ENCODE results near the gene ILF2. TPM values are rescaled to one million over a fixed set of nuclear protein-coding genes. Genes with fewer than 3 reads are reported as not detected.

ILF2 gene
- polyA plus RNA-seq, 1 experiment: 326 TPM

GRCh38 chr1:153639280-153639679, 31.5 kb downstream of the ILF2 start:
- POLR2A ChIA-PET: interaction anchor here (1.4 to 1.7 kb wide), 2 partner anchors 11 to 12 kb away, joined by 4 to 5 read pairs; partner anchors contain the start of genes S100A1 and S100A13
- no peak for DNase-seq (ENCODE audit: low read depth, low spot score)
- no peak overlapping the region for H3K4me3 ChIP-seq (ENCODE audit: low read depth, low read length)

DNA sequence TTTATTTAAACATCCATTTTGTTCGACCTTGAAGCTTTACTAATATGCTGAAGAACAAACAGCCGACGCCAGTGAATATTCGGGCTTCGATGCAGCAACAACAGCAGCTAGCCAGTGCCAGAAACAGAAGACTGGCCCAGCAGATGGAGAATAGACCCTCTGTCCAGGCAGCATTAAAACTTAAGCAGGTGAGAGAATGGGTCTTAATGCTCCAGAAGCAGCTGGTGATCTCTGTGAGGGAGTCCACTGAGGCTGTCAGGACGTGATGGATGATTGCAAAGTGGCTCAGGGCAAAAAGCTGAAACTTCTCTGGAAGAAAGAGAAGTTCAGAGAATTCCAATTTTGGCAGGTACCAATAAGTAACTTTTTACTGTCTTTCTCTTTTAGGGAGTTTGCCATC, 32.5 kb downstream of the ILF2 start:
- no peak overlapping the region for H3K27ac ChIP-seq (ENCODE audit: low read depth, low read length)
- CTCF ChIA-PET: interaction anchor here (0.7 to 1.8 kb wide), 4 partner anchors 11 to 128 kb away, joined by 3 to 13 read pairs (median 7); partner anchors contain the start of gene S100A13
- TF ChIP-seq CTCF (IDR thresholded peaks at IDR 0.05; ENCODE audit: low read depth, low read length): no peak
- no peaks in the 10 kb centered on the region for H3K27me3 ChIP-seq (ENCODE audit: control insufficient read depth, insufficient read depth, low read length)
- no peak for DNase-seq (ENCODE audit: low read depth, low spot score)
- no peak overlapping the region for H3K4me3 ChIP-seq (ENCODE audit: low read depth, low read length)
- POLR2A ChIA-PET: interaction anchor here (1.4 to 1.7 kb wide), 2 partner anchors 11 to 15 kb away, joined by 3 to 4 read pairs; partner anchors contain the start of gene S100A13
- no peaks in the 10 kb centered on the region; the same call in 1 of the 2 replicates for H3K9me3 ChIP-seq (ENCODE audit: control insufficient read depth, insufficient read depth, low read length)

More at GRCh38 chr1:153639280-153639679, 31.5 kb downstream of the ILF2 start:
- no peaks in the 10 kb centered on the region for H3K27me3 ChIP-seq (ENCODE audit: control insufficient read depth, insufficient read depth, low read length)
- H3K9me3 ChIP-seq (ENCODE audit: control insufficient read depth, insufficient read depth, low read length): no peaks in the 10 kb centered on the region; the same call in 1 of the 2 replicates
- CTCF ChIA-PET: interaction anchor here (1.1 to 1.7 kb wide), 3 partner anchors 12 to 144 kb away, joined by 3 to 13 read pairs (median 8); partner anchors contain the start of gene S100A13
- TF ChIP-seq CTCF (IDR thresholded peaks at IDR 0.05; ENCODE audit: low read depth, low read length): no peak
- H3K27ac ChIP-seq (ENCODE audit: low read depth, low read length): no peak overlapping the region

DNA sequence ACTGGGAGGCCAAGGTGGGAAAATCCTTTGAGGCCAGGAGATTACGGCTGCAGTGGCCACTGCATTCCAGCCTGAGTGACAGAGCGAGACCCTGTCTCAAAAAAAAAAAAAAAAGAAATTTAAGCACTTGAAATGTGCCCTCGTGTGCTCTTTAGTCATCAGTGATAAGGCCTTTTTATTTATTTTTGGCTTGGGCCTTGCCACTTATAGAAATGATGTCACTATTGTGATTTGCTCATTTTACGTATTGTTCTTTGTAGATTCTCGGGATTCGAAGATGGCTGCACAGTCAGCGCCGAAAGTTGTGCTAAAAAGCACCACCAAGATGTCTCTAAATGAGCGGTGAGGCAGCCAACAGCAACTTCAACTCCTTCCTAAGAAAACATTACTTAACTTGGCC, 34.5 kb downstream of the ILF2 start:
- ChIA-PET POLR2A (no interaction called here), CTCF (no interaction called here)
- no peak overlapping the region for H3K4me3 ChIP-seq (ENCODE audit: low read depth, low read length)
- H3K27me3 ChIP-seq (ENCODE audit: control insufficient read depth, insufficient read depth, low read length): no peaks in the 10 kb centered on the region
- H3K9me3 ChIP-seq (ENCODE audit: control insufficient read depth, insufficient read depth, low read length): no peaks in the 10 kb centered on the region; the same call in 1 of the 2 replicates
- no peak overlapping the region for H3K27ac ChIP-seq (ENCODE audit: low read depth, low read length)
- no peak for DNase-seq (ENCODE audit: low read depth, low spot score)
- TF ChIP-seq CTCF (IDR thresholded peaks at IDR 0.05; ENCODE audit: low read depth, low read length): no peak

DNA sequence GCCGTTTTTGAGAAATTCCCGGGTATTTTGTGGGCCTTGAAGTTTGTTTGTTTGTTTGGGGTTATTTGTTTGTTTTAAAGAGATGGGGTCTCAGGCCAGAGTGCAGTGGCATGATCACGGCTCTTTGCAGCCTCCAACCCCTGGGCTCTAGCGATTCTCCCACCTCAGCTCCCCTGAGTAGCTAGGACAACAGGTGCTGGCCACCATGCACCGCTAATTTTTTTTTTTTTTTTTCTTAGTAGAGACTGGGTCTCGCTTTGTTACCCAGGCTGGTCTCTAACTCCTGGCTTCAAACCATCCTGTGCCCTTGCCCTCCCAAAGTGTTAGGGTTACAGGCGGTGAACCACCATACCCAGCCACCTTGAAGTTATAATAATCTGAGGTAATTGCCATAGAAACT, 34.9 kb downstream of the ILF2 start:
- DNase-seq (ENCODE audit: low read depth, low spot score): no peak
- ChIA-PET CTCF (interaction anchor here (1.1 to 2.9 kb wide), 3 partner anchors 103 to 284 kb away, joined by 4 to 15 read pairs (median 13); no protein-coding TSS in a partner anchor), POLR2A (interaction anchor here (1.3 kb wide), 1 partner anchor 9 kb away, joined by 4 read pairs; the partner anchor contains the start of gene S100A13)
- Histone ChIP-seq H3K4me3 (ENCODE audit: low read depth, low read length) (0 out of 2 replicates have a peak overlapping the region, but pooled peaks have one; percentile 7), H3K9me3 (ENCODE audit: control insufficient read depth, insufficient read depth, low read length) (no peaks in the 10 kb centered on the region; the same call in 1 of the 2 replicates), H3K27me3 (ENCODE audit: control insufficient read depth, insufficient read depth, low read length) (no peaks in the 10 kb centered on the region), H3K27ac (ENCODE audit: low read depth, low read length) (no peak overlapping the region)
- no peak for TF ChIP-seq CTCF (IDR thresholded peaks at IDR 0.05; ENCODE audit: low read depth, low read length)

All from AG04450 (cell line).